H1 (cell line): ENCODE measurements around the gene SLC35A2. TPM values are rescaled to one million over a fixed set of nuclear protein-coding genes. Genes with fewer than 3 reads are reported as not detected.
A peak's percentile ranks its signal among the peaks of the same experiment; 100 is the strongest.

Experiments
- CTCF ChIA-PET: fragments of 300-600 bp; sonication (Branson Sonifier 250); formaldehyde crosslinking; loops from one replicate; lab custom pipeline; 2021; ENCODE audit not compliant: partially characterized antibody; lab: Charles Lee
- POLR2A ChIA-PET: fragments of 300-600 bp; sonication (Branson Sonifier 250); formaldehyde crosslinking; loops from one replicate; lab custom pipeline; 2021; ENCODE audit warnings: inconsistent platforms; ENCODE audit not compliant: partially characterized antibody; lab: Charles Lee
- DNase-seq, 2 experiments: peaks; one replicate each; pipeline versions ENCODE4 v3.0.0 to v3.0.0-alpha.2; 2010 to 2022; ENCODE audit warnings: low spot score in 2 of 2, low read depth in 1 of 2, mixed read lengths in 1 of 2
- FAIRE-seq: peaks from 2 replicates; lab custom pipeline; 2011; peaks lifted over from hg19 to GRCh38; lab: Jason Lieb, UNC
- H2AFZ ChIP-seq: 2 replicates; pipeline ENCODE4 v1.8.1; 2012; ENCODE audit warnings: low read length, inconsistent platforms
- H2AK5ac ChIP-seq: 2 replicates; pipeline ENCODE4 v1.6.1; 2013; ENCODE audit warnings: low read depth, low read length
- H2BK120ac ChIP-seq: replicated peaks from 2 replicates; pipeline ENCODE3; 2013; ENCODE audit warnings: low read depth, low read length, inconsistent platforms
- H2BK12ac ChIP-seq: 2 replicates; pipeline ENCODE4 v1.6.1; 2013; ENCODE audit warnings: low read depth, low read length
- H2BK15ac ChIP-seq: 2 replicates; pipeline ENCODE4 v1.6.1; 2013; ENCODE audit warnings: low read length
- H2BK20ac ChIP-seq: 2 replicates; pipeline ENCODE4 v1.6.1; 2013; ENCODE audit warnings: low read length
- H2BK5ac ChIP-seq: 2 replicates; pipeline ENCODE4 v1.6.1; 2013; ENCODE audit warnings: low read depth, low read length
- H3K14ac ChIP-seq: 2 replicates; pipeline ENCODE4 v1.6.1; 2013; ENCODE audit warnings: inconsistent platforms; ENCODE audit not compliant: insufficient read length
- H3K18ac ChIP-seq: 2 replicates; pipeline ENCODE4 v1.6.1; 2013; ENCODE audit warnings: low read length; ENCODE audit errors: extremely low read depth
- H3K23ac ChIP-seq: 2 replicates; pipeline ENCODE4 v1.6.1; 2013; ENCODE audit warnings: inconsistent platforms; ENCODE audit not compliant: insufficient read length
- H3K23me2 ChIP-seq: 2 replicates; pipeline ENCODE4 v1.6.1; 2013; ENCODE audit warnings: low read depth, low read length
- H3K27ac ChIP-seq: 2 replicates; pipeline ENCODE4 v1.6.1; 2011; ENCODE audit warnings: low read depth, low read length, inconsistent platforms
- H3K27me3 ChIP-seq, 4 experiments: replicated peaks in 1 of 4; 1 replicate in 1 of 4; 2 replicates in 3 of 4; pipeline versions ENCODE4 v1.6.1 to v1.8.1; 2011 to 2013; ENCODE audit warnings: low read length in 3 of 4, mild to moderate bottlenecking in 3 of 4, inconsistent platforms in 2 of 4, mixed read lengths in 2 of 4, moderate library complexity in 1 of 4; ENCODE audit not compliant: control insufficient read depth in 3 of 4, insufficient read depth in 3 of 4; ENCODE audit errors: extremely low read depth in 1 of 4
- H3K36me3 ChIP-seq, 4 experiments: 2 replicates each; pipeline versions ENCODE4 v1.6.1 to v1.8.1; 2011 to 2013; ENCODE audit warnings: mild to moderate bottlenecking in 4 of 4, low read length in 3 of 4, moderate library complexity in 2 of 4, control low read depth in 1 of 4, inconsistent platforms in 1 of 4; ENCODE audit not compliant: insufficient read depth in 4 of 4, control insufficient read depth in 2 of 4
- H3K4ac ChIP-seq: replicated peaks from 2 replicates; pipeline ENCODE3; 2013; ENCODE audit warnings: low read length, low read depth, mixed read lengths, inconsistent platforms; ENCODE audit not compliant: insufficient read length
- H3K4me1 ChIP-seq, 4 experiments: replicated peaks in 1 of 4; 1 replicate in 1 of 4; 2 replicates in 3 of 4; pipeline versions ENCODE4 v1.6.1 to v1.8.1; 2011 to 2013; ENCODE audit warnings: low read length in 3 of 4, inconsistent platforms in 2 of 4, mixed read lengths in 1 of 4; ENCODE audit not compliant: insufficient read depth in 4 of 4, control insufficient read depth in 3 of 4
- H3K4me2 ChIP-seq, 2 experiments: 2 replicates each; pipeline versions ENCODE4 v1.6.1 to v1.8.1; 2011 to 2013; ENCODE audit warnings: low read depth in 2 of 2, low read length in 2 of 2, control low read depth in 1 of 2, inconsistent platforms in 1 of 2, mild to moderate bottlenecking in 1 of 2; ENCODE audit not compliant: insufficient read depth in 1 of 2
- H3K4me3 ChIP-seq, 4 experiments: fragments of 200-600, 300-600 bp in 1 of 4; sonication (generic), shearing (Covaris generic), sonication (Bioruptor Twin) in 1 of 4; 2 replicates each; pipeline versions ENCODE4 v1.5.1 to v1.8.1; 2011 to 2016; ENCODE audit warnings: low read length in 4 of 4, low read depth in 3 of 4, control low read depth in 2 of 4, inconsistent platforms in 2 of 4, mild to moderate bottlenecking in 2 of 4, mixed read lengths in 1 of 4, moderate library complexity in 1 of 4; ENCODE audit not compliant: insufficient read depth in 2 of 4; ENCODE audit errors: extremely low read depth in 1 of 4
- H3K56ac ChIP-seq: replicated peaks from 2 replicates; pipeline ENCODE3; 2013; ENCODE audit warnings: low read depth, mild to moderate bottlenecking, mixed read lengths, low read length, inconsistent platforms; ENCODE audit not compliant: insufficient read length
- H3K79me1 ChIP-seq: 2 replicates; pipeline ENCODE4 v1.6.1; 2013; ENCODE audit warnings: low read depth, low read length, control low read depth
- H3K79me2 ChIP-seq, 2 experiments: 2 replicates each; pipeline versions ENCODE4 v1.6.1 to v1.8.1; 2012 to 2013; ENCODE audit warnings: low read length in 2 of 2, mild to moderate bottlenecking in 2 of 2, inconsistent platforms in 1 of 2; ENCODE audit not compliant: insufficient read depth in 2 of 2, control insufficient read depth in 1 of 2
- H3K9ac ChIP-seq, 4 experiments: replicated peaks in 1 of 4; 1 replicate in 1 of 4; 2 replicates in 3 of 4; pipeline versions ENCODE4 v1.6.1 to v1.8.1; 2011 to 2013; ENCODE audit warnings: low read depth in 3 of 4, low read length in 3 of 4, control low read depth in 2 of 4, mild to moderate bottlenecking in 2 of 4, moderate library complexity in 2 of 4, inconsistent platforms in 1 of 4; ENCODE audit errors: extremely low read depth in 1 of 4
- H3K9me3 ChIP-seq, 2 experiments: 2 replicates each; pipeline versions ENCODE4 v1.6.1 to v1.8.1; 2012 to 2013; ENCODE audit warnings: mild to moderate bottlenecking in 2 of 2, moderate library complexity in 2 of 2, control low read depth in 1 of 2, inconsistent platforms in 1 of 2, low read depth in 1 of 2, low read length in 1 of 2, mixed read lengths in 1 of 2; ENCODE audit not compliant: insufficient read depth in 2 of 2
- H4K20me1 ChIP-seq, 2 experiments: replicated peaks in 1 of 2; 2 replicates each; pipeline versions ENCODE3 to v1.8.1; 2011 to 2013; ENCODE audit warnings: inconsistent platforms in 2 of 2, low read length in 2 of 2, mild to moderate bottlenecking in 1 of 2; ENCODE audit not compliant: insufficient read depth in 2 of 2, control insufficient read depth in 1 of 2
- H4K5ac ChIP-seq: 2 replicates; pipeline ENCODE4 v1.6.1; 2013; ENCODE audit warnings: low read length, low read depth, mixed read lengths, inconsistent platforms; ENCODE audit not compliant: insufficient read length
- H4K8ac ChIP-seq: 2 replicates; pipeline ENCODE4 v1.8.0; 2013; ENCODE audit warnings: mild to moderate bottlenecking, moderate library complexity, low read length, inconsistent platforms; ENCODE audit not compliant: insufficient read depth; ENCODE audit errors: extremely low read depth
- H4K91ac ChIP-seq: replicated peaks from 2 replicates; pipeline ENCODE3; 2013; ENCODE audit warnings: low read length, mixed read lengths, inconsistent platforms; ENCODE audit not compliant: insufficient read length
- BACH1 ChIP-seq: IDR thresholded peaks from 2 replicates; pipeline ENCODE4 v1.6.1; 2012; ENCODE audit warnings: low read length, improper control_type of control experiment
- PHF8 ChIP-seq: fragments of 200-600 bp; sonication (generic); conservative IDR thresholded peaks from 2 replicates; pipeline ENCODE4 v1.7.1; 2012; ENCODE audit warnings: low read depth, mild to moderate bottlenecking, inconsistent platforms, low read length, moderate library complexity
- POLR2A ChIP-seq, 2 experiments: IDR thresholded peaks; 1 replicate in 1 of 2; 2 replicates in 1 of 2; pipeline ENCODE4 v1.6.1; 2011; ENCODE audit warnings: low read depth in 2 of 2, low read length in 2 of 2, mild to moderate bottlenecking in 2 of 2; ENCODE audit errors: control extremely low read depth in 1 of 2
- POLR2AphosphoS5 ChIP-seq: IDR thresholded peaks from 2 replicates; pipeline ENCODE4 v1.6.1; 2011; ENCODE audit warnings: low read depth, low read length
- RAD21 ChIP-seq, 2 experiments: IDR thresholded peaks in 1 of 2; conservative IDR thresholded peaks in 1 of 2; 2 replicates each; pipeline ENCODE4 v1.6.1; 2011; ENCODE audit warnings: low read depth in 2 of 2, low read length in 2 of 2, improper control_type of control experiment in 1 of 2, inconsistent platforms in 1 of 2, mild to moderate bottlenecking in 1 of 2, moderate library complexity in 1 of 2
- SIN3A ChIP-seq, 2 experiments: IDR thresholded peaks in 1 of 2; conservative IDR thresholded peaks in 1 of 2; 2 replicates each; pipeline ENCODE4 v1.6.1; 2011 to 2012; ENCODE audit warnings: low read length in 2 of 2, improper control_type of control experiment in 1 of 2, low read depth in 1 of 2, mild to moderate bottlenecking in 1 of 2
- SP1 ChIP-seq: IDR thresholded peaks from 2 replicates; pipeline ENCODE4 v1.6.1; 2011; ENCODE audit warnings: low read depth, low read length
- SP4 ChIP-seq: IDR thresholded peaks from 2 replicates; pipeline ENCODE4 v1.6.1; 2012; ENCODE audit warnings: low read length, inconsistent platforms
- TBP ChIP-seq: IDR thresholded peaks from 2 replicates; pipeline ENCODE4 v1.6.1; 2011; ENCODE audit warnings: low read depth, low read length, improper control_type of control experiment
- USF2 ChIP-seq: IDR thresholded peaks from 2 replicates; pipeline ENCODE4 v1.6.1; 2011; ENCODE audit warnings: low read length, improper control_type of control experiment
- WGBS, 2 experiments: shearing (Covaris generic) in 1 of 2; methylation state at CpG; one replicate each; pipeline versions ENCODE4 v1.1.6 to v1.1.7; 2013 to 2015; ENCODE audit warnings: low lambda C conversion rate in 2 of 2, mixed read lengths in 2 of 2, inconsistent platforms in 1 of 2, low coverage in 1 of 2, missing lambda C conversion rate in 1 of 2; ENCODE audit not compliant: insufficient replicate concordance in 2 of 2, insufficient coverage in 1 of 2, insufficient read length in 1 of 2; ENCODE audit errors: extremely low coverage in 1 of 2, missing lambda C conversion rate in 1 of 2; 5-methylcytosine and 5-hydroxymethylcytosine counted together
- polyA plus RNA-seq, 7 experiments: library from polyadenylated mRNA; depleted of rRNA in 3 of 7; stranded (reverse) in 5 of 7; unstranded in 2 of 7; fragments of >200 nt in 5 of 7; fragments of 200-250 nt in 2 of 7; gene quantifications; 1 replicate in 5 of 7; 2 replicates in 1 of 7; 4 replicates in 1 of 7; pipeline versions ENCODE4 v1.2.1 to v1.2.3, GENCODE V29; 2011 to 2013; ENCODE audit warnings: missing spikeins in 2 of 7, mixed read lengths in 2 of 7
- total RNA-seq: library from RNA; stranded (reverse); fragmentation: NEBNext Ultra II Directional; extraction: Animal tissue kit (Norgen Biotek cat#: 25700); gene quantifications from 2 replicates; pipeline ENCODE4 v1.2.1, GENCODE V29; 2021

The SLC35A2 gene
- total and polyA plus RNA-seq, 2 of the 8 experiments (the other 6 are each of a cell fraction or from before 2014, with no cell fraction given) = 21.4 to 48.3 TPM

GRCh38 chrX:48918643-48919340 is 7.3 kb upstream of the SLC35A2 start, which contains the start of gene PIM2:
Gene PIM2, minus strand, starts transcription at chrX:48919024. Its CDS starts 190 bp downstream, at chrX:48918834.
- H3K79me1 ChIP-seq = no peaks in the 10 kb centered on the region
- H3K9me3 ChIP-seq = no peaks in the 10 kb centered on the region; a peak in 1 of 4 replicates
- peaks cover 8 to 15% (median 14%) of the 10 kb centered on the region in 4 experiments for H3K4me1 ChIP-seq
- peaks cover 11% of the 10 kb centered on the region for H3K23me2 ChIP-seq
- H3K4me2 ChIP-seq = peak within 1 kb of the TSS; percentile 83 to 94
- H3K27me3 ChIP-seq = no peaks in the 10 kb centered on the region
- peak; percentile 82 to 84 for DNase-seq
- H2BK5ac ChIP-seq = peak within 1 kb of the TSS; percentile 96
- peaks cover 7 to 41% (median 25%) of the 10 kb centered on the region in 4 experiments; a peak in 7 of 8 replicates for H3K36me3 ChIP-seq
- peak within 1 kb of the TSS; percentile 53 for H3K23ac ChIP-seq
- H2AK5ac ChIP-seq = peak within 1 kb of the TSS; percentile 93; the same call in 1 of the 2 replicates
- peak within 1 kb of the TSS; percentile 95; the same call in 1 of the 2 replicates for H4K8ac ChIP-seq
- H2BK20ac ChIP-seq = peak within 1 kb of the TSS; percentile 90; the same call in 1 of the 2 replicates
- peak within 1 kb of the TSS; percentile 68 for H4K5ac ChIP-seq
- peak within 1 kb of the TSS; percentile 75 for H3K4ac ChIP-seq
- 4% methylated on average over 28 of the region's 55 CpGs; no CpG with 5 or more reads in 1 of the 2 experiments for WGBS, 2 experiments
- H3K79me2 ChIP-seq = peaks cover 16 to 59% of the 10 kb centered on the region in 2 experiments
- H3K9ac ChIP-seq = peak within 1 kb of the TSS; percentile 78 to 96 (median 86)
- FAIRE-seq = peak; percentile 95
- peak within 1 kb of the TSS; percentile 84; the same call in 1 of the 2 replicates for H2BK12ac ChIP-seq
- H3K18ac ChIP-seq = peak within 1 kb of the TSS; percentile 71
- peak within 1 kb of the TSS; percentile 33 for H2BK120ac ChIP-seq
- peak within 1 kb of the TSS; percentile 72 to 96 (median 88) for H3K4me3 ChIP-seq
- H3K27ac ChIP-seq = peak within 1 kb of the TSS; percentile 83
- H4K20me1 ChIP-seq = peaks cover 14 to 24% of the 10 kb centered on the region in 2 experiments
- CTCF ChIA-PET = interaction anchor here (2.2 kb wide), 1 partner anchor 28 kb away, joined by 6 read pairs; no protein-coding TSS in a partner anchor
- POLR2A ChIA-PET = interaction anchor here (0.6 to 30.9 kb wide), 9 partner anchors 8 to 1000 kb away, joined by 3 to 572 read pairs (median 4); partner anchors contain the start of genes PQBP1 and TIMM17B
- H3K14ac ChIP-seq = no peak within 1 kb of the TSS
- H2BK15ac ChIP-seq = no peak within 1 kb of the TSS
- H4K91ac ChIP-seq = peak within 1 kb of the TSS; percentile 83
- H2AFZ ChIP-seq = no peak within 1 kb of the TSS
- H3K56ac ChIP-seq = peak within 1 kb of the TSS; percentile 53
- TF ChIP-seq SIN3A (conservative IDR thresholded peaks at IDR 0.05 in 1 of 2, IDR thresholded peaks at IDR 0.05 in 1 of 2; ENCODE audit: low read depth in 1 of 2, low read length in 2 of 2) (peak; percentile 32 to 74; a peak in 2 of 4 replicates), BACH1 (no peak), RAD21 (IDR thresholded peaks at IDR 0.05 in 1 of 2, conservative IDR thresholded peaks at IDR 0.05 in 1 of 2; ENCODE audit: low read depth in 2 of 2, low read length in 2 of 2) (no peak), SP1 (peak; percentile 69; the same call in 1 of the 2 replicates), USF2 (peak; percentile 68), PHF8 (peak; percentile 54), SP4 (0 out of 2 replicates have a peak, but pooled peaks have one; percentile 20), POLR2AphosphoS5 (peak; percentile 84; the same call in 1 of the 2 replicates), TBP (peak; percentile 96), POLR2A (IDR thresholded peaks at IDR 0.05; ENCODE audit: control extremely low read depth in 1 of 2, low read depth in 2 of 2, low read length in 2 of 2) (peak in 1 of 2 experiments; percentile 88; a peak in 2 of 3 replicates)
